GM13977 (cell line): ENCODE data around the gene AMBN.

ENCODE experiments used
- DNase-seq: peaks from one replicate; pipeline ENCODE4 v3.0.0; 2012; ENCODE audit warnings: low spot score
- CTCF ChIP-seq: IDR thresholded peaks from 2 replicates; pipeline ENCODE4 v1.5.1; 2012; ENCODE audit warnings: mild to moderate bottlenecking, control low read depth; ENCODE audit not compliant: insufficient read depth; ENCODE audit errors: extremely low read depth, missing control alignments
- in situ Hi-C: fragments of 300-500 bp; cut with MboI; formaldehyde crosslinking; loops from one replicate; pipeline ENCODE4 v1.12.0; 2022; ENCODE audit warnings: low sequenced_read_pairs, low pct_unique_long_range_greater_than_20kb, mixed read lengths, inconsistent platforms; ENCODE audit not compliant: unreplicated experiment

Gene AMBN

GRCh38 chr4:70570796-70571195 is 21.3 kb upstream of the AMBN start:
- no peak for TF ChIP-seq CTCF
- in situ Hi-C loops, result no loop called here

DNA sequence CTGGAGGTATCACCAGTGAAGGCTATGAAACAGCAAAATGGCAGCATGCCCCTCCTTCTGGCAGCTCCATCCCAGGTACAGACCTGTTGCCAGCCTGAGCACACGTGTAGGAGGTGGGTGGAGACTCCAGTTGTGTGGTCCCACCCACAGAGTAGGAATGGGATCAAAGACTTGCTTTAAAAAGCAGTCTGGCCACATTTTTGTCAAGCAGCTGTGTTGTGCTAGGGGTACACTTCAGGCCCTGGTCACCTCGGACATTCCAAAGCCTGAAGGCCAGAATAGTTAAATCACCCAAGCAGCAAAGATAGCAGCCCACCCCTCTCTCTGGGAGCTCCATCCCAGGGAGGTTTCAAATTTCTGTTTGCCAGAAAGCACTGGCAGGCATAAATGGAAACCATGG is 20.3 kb upstream of the AMBN start:
- no peak for TF ChIP-seq CTCF
- DNase-seq, result no peak
- in situ Hi-C loops, result no loop called here

More at GRCh38 chr4:70570796-70571195, 21.3 kb upstream of the AMBN start:
- DNase-seq, result no peak

- in situ Hi-C loops, result no loop called here
- TF ChIP-seq CTCF, result no peak
- DNase-seq, result no peak
Measured at GRCh38 chr4:70575964-70576363, 16.1 kb upstream of the AMBN start.

DNA sequence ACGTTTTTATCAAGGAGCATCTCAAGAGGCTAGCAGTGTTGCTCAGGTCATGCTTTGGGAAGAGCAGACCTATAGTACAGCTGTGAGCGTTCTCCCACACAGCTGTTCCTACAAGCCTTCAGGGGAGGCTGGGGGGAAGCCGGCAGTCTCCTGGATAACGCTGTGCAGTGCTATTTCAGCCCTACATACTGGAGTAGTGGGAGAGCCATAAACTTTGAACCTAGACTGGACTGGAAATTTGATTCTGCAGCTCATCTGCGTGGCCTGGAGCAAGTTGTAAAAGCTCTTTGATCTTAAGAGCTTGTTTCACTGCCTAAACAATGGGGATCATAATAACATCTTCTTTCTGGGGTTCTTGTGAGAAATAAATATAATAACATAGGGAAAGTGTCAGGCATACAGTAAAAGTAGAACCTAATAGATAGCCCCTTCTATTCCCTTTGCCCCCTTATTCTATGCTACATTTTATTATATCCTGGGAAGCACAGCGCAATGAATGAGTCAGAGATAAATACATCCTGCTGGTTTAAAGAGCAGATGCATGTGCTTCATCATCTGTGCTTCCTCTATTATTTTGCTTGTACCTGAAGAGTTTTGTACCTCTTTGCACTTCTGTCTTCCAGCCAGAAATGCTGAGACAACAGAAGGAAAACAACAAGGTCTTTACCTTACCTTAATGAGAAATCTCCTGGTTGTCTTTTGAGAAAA is 14.7 kb upstream of the AMBN start:
- no peak for DNase-seq
- no peak for TF ChIP-seq CTCF
- in situ Hi-C loops, result no loop called here

DNA sequence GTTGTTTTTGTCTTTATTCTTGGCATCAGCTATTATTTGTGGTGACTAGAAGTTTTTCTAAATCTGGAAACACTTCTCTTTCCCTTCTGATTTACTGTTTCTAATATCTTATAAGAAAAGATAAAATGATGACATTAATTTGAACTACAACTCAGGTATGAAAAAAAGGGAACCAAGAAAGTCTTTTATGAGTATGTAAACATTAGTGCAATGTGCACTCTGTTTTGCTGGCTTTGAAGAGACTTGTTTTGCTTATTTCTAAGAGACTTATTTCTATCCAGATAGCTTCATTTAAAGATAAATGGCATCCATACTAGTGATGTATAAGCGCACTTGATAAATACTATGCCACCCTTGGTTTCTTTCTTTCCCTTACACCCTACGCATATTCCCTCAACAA is 10.1 kb upstream of the AMBN start:
- no peak for DNase-seq
- no peak for TF ChIP-seq CTCF
- in situ Hi-C loops, result no loop called here

DNA sequence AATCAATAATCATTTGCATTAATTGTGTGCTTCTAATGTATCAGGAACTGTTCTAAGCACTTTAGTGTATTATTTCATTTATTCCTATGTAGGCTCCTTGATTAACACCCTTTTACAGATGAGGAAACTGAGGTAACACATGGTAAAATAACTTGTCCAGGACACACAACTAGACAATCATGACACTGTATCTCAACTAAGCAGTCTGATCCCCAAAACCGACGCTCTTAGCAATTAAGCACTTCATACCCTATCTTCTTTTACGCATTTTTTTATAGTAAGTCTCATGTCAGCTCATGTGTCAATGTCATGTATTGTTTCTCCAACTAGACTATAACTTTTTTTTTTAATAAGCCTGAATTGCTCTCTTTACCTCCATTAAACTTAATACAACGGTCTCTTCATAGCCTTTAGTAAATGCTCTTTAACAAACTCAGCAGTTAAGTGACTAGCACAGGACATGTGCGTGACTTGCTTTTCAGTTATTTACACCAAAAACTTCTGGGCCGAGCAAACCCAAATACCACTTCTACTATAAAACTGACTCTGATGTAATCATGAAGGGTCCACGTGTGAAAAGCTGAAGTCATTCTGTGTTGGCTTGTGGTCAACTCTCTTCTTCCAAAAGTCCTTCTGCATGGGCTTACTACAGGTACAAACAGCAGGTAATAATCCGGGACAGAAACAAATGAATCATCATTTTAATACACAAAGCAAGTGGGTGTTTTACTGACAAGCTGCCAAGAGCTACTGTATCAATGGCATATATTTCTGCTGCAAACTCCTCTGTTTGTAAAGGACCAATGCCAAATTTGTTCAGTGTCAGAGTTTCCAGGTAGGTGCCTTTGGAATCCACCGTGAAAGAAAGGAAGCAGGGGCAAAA is 7.9 kb upstream of the AMBN start:
- no peak for TF ChIP-seq CTCF
- DNase-seq, result no peak
- in situ Hi-C loops, result no loop called here
